K562 (cell line): ENCODE measurements around the gene ZNF438. TPM values are rescaled to one million over a fixed set of nuclear protein-coding genes. Genes with fewer than 3 reads are reported as not detected.

ENCODE experiments used
- ATAC-seq: fragments of 200-7000 bp; cut with Tn5 transposase; 3 replicates; pipeline ENCODE4 v1.9.1; 2020; ENCODE audit warnings: moderate library complexity
- BruUV-seq: library from RNA; stranded (reverse); fragments of 400-500 nt; replicated peaks from 2 replicates; lab custom pipeline; 2021; lab: Mats Ljungman, UMichigan
- CTCF ChIA-PET: fragments of 300-600 bp; formaldehyde crosslinking; extraction: SDS; loops from one replicate; lab custom pipeline; 2021; ENCODE audit warnings: low intra/inter-chr PET ratio; lab: Yijun Ruan, JAX
- POLR2A ChIA-PET: fragments of 300-600, 350-650 bp; sonication (Branson Sonifier 250); formaldehyde crosslinking; extraction: SDS; loops from one replicate; lab custom pipeline; 2021; ENCODE audit warnings: antibody characterized with exemption, inconsistent platforms; lab: Yijun Ruan, JAX
- DNase-seq, 4 experiments: peaks; one replicate each; pipeline versions ENCODE4 v3.0.0 to v3.0.0-alpha.2; 2011 to 2018; ENCODE audit warnings: low spot score in 3 of 4, mixed read lengths in 3 of 4; ENCODE audit errors: extremely low read depth in 1 of 4
- FAIRE-seq: peaks from 2 replicates; lab custom pipeline; 2011; peaks lifted over from hg19 to GRCh38; lab: Jason Lieb, UNC
- H2AFZ ChIP-seq: 2 replicates; pipeline ENCODE4 v1.6.0; 2011; ENCODE audit warnings: low read depth, low read length, control low read depth, inconsistent platforms
- H3K27ac ChIP-seq: fragments of 200-600 bp; 3 replicates; pipeline ENCODE4 v1.8.0; 2011; ENCODE audit warnings: low read depth, mild to moderate bottlenecking, control low read depth, inconsistent platforms, low read length, moderate library complexity, mixed read lengths; ENCODE audit errors: extremely low read depth
- H3K27me3 ChIP-seq, 2 experiments: fragments of 300-600 bp in 1 of 2; 2 replicates in 1 of 2; 3 replicates in 1 of 2; pipeline versions ENCODE4 v1.6.0 to v1.8.0; 2011; ENCODE audit warnings: inconsistent platforms in 2 of 2, low read length in 2 of 2, mild to moderate bottlenecking in 1 of 2, mixed read lengths in 1 of 2, moderate library complexity in 1 of 2; ENCODE audit not compliant: control insufficient read depth in 2 of 2, insufficient read depth in 2 of 2
- H3K36me3 ChIP-seq: fragments of 300-600 bp; 3 replicates; pipeline ENCODE4 v1.8.0; 2011; ENCODE audit warnings: mild to moderate bottlenecking, low read length, inconsistent platforms; ENCODE audit not compliant: control insufficient read depth, insufficient read depth
- H3K4me1 ChIP-seq, 2 experiments: fragments of 200-600 bp in 1 of 2; replicated peaks in 1 of 2; 2 replicates in 1 of 2; 3 replicates in 1 of 2; pipeline versions ENCODE4 v1.5.1 to v1.8.0; 2011; ENCODE audit warnings: inconsistent platforms in 2 of 2, low read length in 2 of 2, mild to moderate bottlenecking in 1 of 2, mixed read lengths in 1 of 2, moderate library complexity in 1 of 2; ENCODE audit not compliant: control insufficient read depth in 2 of 2, insufficient read depth in 2 of 2
- H3K4me2 ChIP-seq: 2 replicates; pipeline ENCODE4 v1.6.1; 2011; ENCODE audit warnings: low read length, control low read depth, inconsistent platforms, mixed read lengths; ENCODE audit not compliant: insufficient read depth
- H3K4me3 ChIP-seq: fragments of 200-600 bp; sonication (generic), shearing (Covaris generic); 2 replicates; pipeline ENCODE4 v1.5.1; 2016; ENCODE audit warnings: control low read depth, inconsistent platforms
- H3K79me2 ChIP-seq: fragments of 200-600 bp; 3 replicates; pipeline ENCODE4 v1.8.0; 2011; ENCODE audit warnings: low read length, inconsistent platforms; ENCODE audit not compliant: control insufficient read depth, insufficient read depth
- H3K9ac ChIP-seq, 2 experiments: 2 replicates each; pipeline versions ENCODE4 v1.6.0 to v1.6.1; 2011; ENCODE audit warnings: low read depth in 2 of 2, low read length in 2 of 2, control low read depth in 1 of 2, inconsistent platforms in 1 of 2, mild to moderate bottlenecking in 1 of 2, mixed read lengths in 1 of 2; ENCODE audit not compliant: insufficient read depth in 1 of 2
- H3K9me1 ChIP-seq: one replicate; pipeline ENCODE4 v1.6.0; 2011; ENCODE audit warnings: inconsistent platforms, mild to moderate bottlenecking, low read length, moderate library complexity; ENCODE audit not compliant: control insufficient read depth, insufficient read depth
- H3K9me3 ChIP-seq: replicated peaks from 2 replicates; pipeline ENCODE4 v1.5.1; 2011; ENCODE audit warnings: low read depth, low read length, inconsistent platforms; ENCODE audit not compliant: control insufficient read depth, insufficient read depth
- H4K20me1 ChIP-seq: replicated peaks from 2 replicates; pipeline ENCODE4 v1.6.1; 2011; ENCODE audit warnings: low read length, inconsistent platforms, mixed read lengths; ENCODE audit not compliant: control insufficient read depth, insufficient read depth
- CXXC5 ChIP-seq: fragments of 250-450 bp; sonication (Bioruptor Pico); IDR thresholded peaks from 2 replicates; pipeline ENCODE4 v1.8.0; 2022; ENCODE audit warnings: inconsistent platforms, mild to moderate bottlenecking, moderate library complexity
- ELF1 ChIP-seq: fragments of 200-800 bp; sonication (Bioruptor generic); IDR thresholded peaks from 2 replicates; pipeline ENCODE4 v1.6.1; 2016; ENCODE audit warnings: missing genetic modification characterization, missing compliant biosample characterization
- HCFC1 ChIP-seq: IDR thresholded peaks from 2 replicates; pipeline ENCODE4 v1.6.1; 2012; ENCODE audit warnings: low read depth, low read length, improper control_type of control experiment
- MEF2A ChIP-seq: IDR thresholded peaks from 2 replicates; pipeline ENCODE4 v1.6.1; 2011; ENCODE audit warnings: low read depth, mild to moderate bottlenecking, low read length, moderate library complexity; ENCODE audit not compliant: control insufficient read depth
- RAD51 ChIP-seq: fragments of 450-650 bp; IDR thresholded peaks from 2 replicates; pipeline ENCODE4 v1.7.1; 2016; ENCODE audit warnings: low read depth, mild to moderate bottlenecking, borderline replicate concordance
- ZC3H11A ChIP-seq: IDR thresholded peaks from 2 replicates; pipeline ENCODE4 v1.6.1; 2012; ENCODE audit warnings: low read depth, low read length, improper control_type of control experiment
- ZNF212 ChIP-seq: fragments of 450-650 bp; formaldehyde crosslinking; IDR thresholded peaks from 2 replicates; pipeline ENCODE4 v1.4.0; 2020; ENCODE audit warnings: mild to moderate bottlenecking
- ZNF408 ChIP-seq: fragments of 250-450 bp; sonication (Bioruptor Pico); IDR thresholded peaks from 2 replicates; pipeline ENCODE4 v1.4.0; 2020; ENCODE audit warnings: low read depth, mild to moderate bottlenecking, moderate library complexity
- WGBS: fragments of 100-300 bp; shearing (Covaris generic); methylation state at CpG from one replicate; pipeline ENCODE4 v1.1.6; 2016; ENCODE audit warnings: low coverage, mixed read lengths; ENCODE audit not compliant: insufficient coverage; ENCODE audit errors: missing lambda C conversion rate; 5-methylcytosine and 5-hydroxymethylcytosine counted together
- in situ Hi-C: fragments of 300-500 bp; cut with MboI; formaldehyde crosslinking; loops from 4 replicates; pipeline ENCODE4 v1.15.0; 2018; ENCODE audit warnings: inconsistent platforms, mixed read lengths
- intact Hi-C: fragments of 100-400 bp; cut with micrococcal nuclease; formaldehyde crosslinking; loops from 2 replicates; pipeline ENCODE4 v1.14.2; 2022
- polyA plus RNA-seq, 8 experiments: library from polyadenylated mRNA; depleted of rRNA in 4 of 8; stranded (reverse) in 5 of 8; unstranded in 3 of 8; fragments of >200 nt; fragmentation: Nextera tagmentation in 2 of 8; fragmentation: Illumina TruSeq in 1 of 8; extraction: Ambion mirVana in 2 of 8; extraction: Trizol in 1 of 8; gene quantifications; 2 replicates each; pipeline versions ENCODE4 v1.2.1 to v1.2.3, GENCODE V29; 2011 to 2014; ENCODE audit warnings: inconsistent platforms in 1 of 8, missing spikeins in 1 of 8
- total RNA-seq, 7 experiments: library from RNA; depleted of rRNA in 6 of 7; stranded (reverse); fragments of >200 nt in 6 of 7; fragmentation: Illumina TruSeq in 2 of 7; extraction: Trizol in 2 of 7; gene quantifications; 2 replicates each; pipeline versions ENCODE4 v1.2.1 to v1.2.3, GENCODE V29; 2011 to 2021; ENCODE audit warnings: low replicate concordance in 1 of 7
- TF ChIP-seq, protein P1 (sequence below): sonication (generic); formaldehyde crosslinking; IDR thresholded peaks from 2 replicates; pipeline ENCODE4 v1.8.1; 2023; ENCODE audit warnings: mild to moderate bottlenecking, missing genetic modification reagents
- TF ChIP-seq, protein P2 (sequence below): fragments of 450-650 bp; formaldehyde crosslinking; IDR thresholded peaks from 2 replicates; pipeline ENCODE4 v1.4.0; 2020; ENCODE audit warnings: mild to moderate bottlenecking, moderate library complexity
- TF ChIP-seq, protein P3 (sequence below): sonication (generic); formaldehyde crosslinking; IDR thresholded peaks from 2 replicates; pipeline ENCODE4 v1.8.0; 2022; ENCODE audit warnings: missing genetic modification reagents, mild to moderate bottlenecking, borderline replicate concordance
- TF ChIP-seq, protein P4 (sequence below): sonication (generic); formaldehyde crosslinking; IDR thresholded peaks from 2 replicates; pipeline ENCODE4 v1.8.0; 2022; ENCODE audit warnings: mild to moderate bottlenecking, missing genetic modification reagents

The ZNF438 gene
- total and polyA plus RNA-seq, 9 of the 15 experiments (the other 6 are each of a cell fraction or from before 2014, with no cell fraction given) = 0.45 to 1.5 (median 0.91) TPM

DNA sequence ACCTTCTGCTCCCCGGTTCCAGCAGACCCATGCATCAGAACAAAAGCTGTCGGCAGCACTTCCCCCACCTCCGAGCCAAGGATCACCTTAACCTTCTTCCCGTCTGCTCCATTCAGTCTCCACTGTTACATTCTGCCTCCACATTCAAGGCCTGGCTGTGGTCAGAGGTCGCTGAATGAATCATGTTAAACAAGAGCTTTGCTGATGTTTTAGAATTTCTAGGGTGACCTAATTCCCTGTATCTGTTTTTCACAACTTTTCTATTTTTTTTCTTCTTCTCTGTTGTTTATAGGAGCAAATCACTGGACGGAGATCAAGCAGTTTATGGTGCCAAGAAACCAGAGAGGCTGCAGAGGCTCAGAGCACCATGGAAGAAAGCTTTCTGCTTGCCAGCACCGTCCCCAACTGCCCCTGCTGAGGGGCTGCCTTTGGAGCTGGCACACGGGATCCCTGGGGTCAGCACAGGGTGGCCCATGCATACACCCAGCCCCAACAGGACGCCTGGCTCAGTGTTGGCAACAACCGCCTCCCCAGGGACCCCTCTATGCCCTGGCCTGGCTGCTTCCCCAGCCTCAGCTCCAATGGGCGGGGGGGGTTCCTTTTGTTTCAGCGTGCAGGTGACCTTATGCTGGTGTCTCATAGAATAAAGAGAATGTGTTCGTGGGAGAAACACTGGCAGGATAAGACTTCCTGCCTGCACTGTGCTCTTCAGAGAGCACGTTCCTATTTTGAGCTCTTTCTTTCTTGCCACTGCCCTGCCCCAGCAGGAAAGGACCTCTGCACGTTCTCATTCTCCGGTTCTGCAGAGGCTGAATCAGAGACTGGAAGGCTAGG, 219.4 kb downstream of the ZNF438 start:
- POLR2A ChIA-PET = interaction anchor here (0.5 to 0.8 kb wide), 2 partner anchors 18 to 886 kb away, joined by 3 to 4 read pairs; no protein-coding TSS in a partner anchor
- no peak overlapping the region for H3K4me3 ChIP-seq
- no peaks in the 10 kb centered on the region; the same call in 1 of the 2 replicates for H4K20me1 ChIP-seq
- no peak for DNase-seq
- CTCF ChIA-PET = no interaction called here
- H3K4me2 ChIP-seq = no peak overlapping the region
- intact Hi-C loops (no loop called here), in situ Hi-C loops (no loop called here)
- H3K9me1 ChIP-seq = no peaks in the 10 kb centered on the region
- BruUV-seq = no TSS peak
- no peak overlapping the region for H3K27ac ChIP-seq
- WGBS = 1% methylated on average over 16 of the region's 16 CpGs
- no peaks in the 10 kb centered on the region for H3K9me3 ChIP-seq
- ATAC-seq = no peak
- H3K4me1 ChIP-seq = no peaks in the 10 kb centered on the region
- no peaks in the 10 kb centered on the region for H3K79me2 ChIP-seq
- no peak overlapping the region for H2AFZ ChIP-seq
- no peak overlapping the region for H3K9ac ChIP-seq
- H3K27me3 ChIP-seq = peaks cover 12 to 44% of the 10 kb centered on the region in 2 experiments
- no peak for FAIRE-seq
- no peaks in the 10 kb centered on the region for H3K36me3 ChIP-seq
- TF ChIP-seq ZNF408 = no peak
- TF ChIP-seq ELF1 (tag) = no peak
- TF ChIP-seq, protein P1, sequence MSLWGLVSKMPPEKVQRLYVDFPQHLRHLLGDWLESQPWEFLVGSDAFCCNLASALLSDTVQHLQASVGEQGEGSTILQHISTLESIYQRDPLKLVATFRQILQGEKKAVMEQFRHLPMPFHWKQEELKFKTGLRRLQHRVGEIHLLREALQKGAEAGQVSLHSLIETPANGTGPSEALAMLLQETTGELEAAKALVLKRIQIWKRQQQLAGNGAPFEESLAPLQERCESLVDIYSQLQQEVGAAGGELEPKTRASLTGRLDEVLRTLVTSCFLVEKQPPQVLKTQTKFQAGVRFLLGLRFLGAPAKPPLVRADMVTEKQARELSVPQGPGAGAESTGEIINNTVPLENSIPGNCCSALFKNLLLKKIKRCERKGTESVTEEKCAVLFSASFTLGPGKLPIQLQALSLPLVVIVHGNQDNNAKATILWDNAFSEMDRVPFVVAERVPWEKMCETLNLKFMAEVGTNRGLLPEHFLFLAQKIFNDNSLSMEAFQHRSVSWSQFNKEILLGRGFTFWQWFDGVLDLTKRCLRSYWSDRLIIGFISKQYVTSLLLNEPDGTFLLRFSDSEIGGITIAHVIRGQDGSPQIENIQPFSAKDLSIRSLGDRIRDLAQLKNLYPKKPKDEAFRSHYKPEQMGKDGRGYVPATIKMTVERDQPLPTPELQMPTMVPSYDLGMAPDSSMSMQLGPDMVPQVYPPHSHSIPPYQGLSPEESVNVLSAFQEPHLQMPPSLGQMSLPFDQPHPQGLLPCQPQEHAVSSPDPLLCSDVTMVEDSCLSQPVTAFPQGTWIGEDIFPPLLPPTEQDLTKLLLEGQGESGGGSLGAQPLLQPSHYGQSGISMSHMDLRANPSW (CRISPR knock-in tag) = no peak
- no peak for TF ChIP-seq RAD51
- TF ChIP-seq, protein P2, sequence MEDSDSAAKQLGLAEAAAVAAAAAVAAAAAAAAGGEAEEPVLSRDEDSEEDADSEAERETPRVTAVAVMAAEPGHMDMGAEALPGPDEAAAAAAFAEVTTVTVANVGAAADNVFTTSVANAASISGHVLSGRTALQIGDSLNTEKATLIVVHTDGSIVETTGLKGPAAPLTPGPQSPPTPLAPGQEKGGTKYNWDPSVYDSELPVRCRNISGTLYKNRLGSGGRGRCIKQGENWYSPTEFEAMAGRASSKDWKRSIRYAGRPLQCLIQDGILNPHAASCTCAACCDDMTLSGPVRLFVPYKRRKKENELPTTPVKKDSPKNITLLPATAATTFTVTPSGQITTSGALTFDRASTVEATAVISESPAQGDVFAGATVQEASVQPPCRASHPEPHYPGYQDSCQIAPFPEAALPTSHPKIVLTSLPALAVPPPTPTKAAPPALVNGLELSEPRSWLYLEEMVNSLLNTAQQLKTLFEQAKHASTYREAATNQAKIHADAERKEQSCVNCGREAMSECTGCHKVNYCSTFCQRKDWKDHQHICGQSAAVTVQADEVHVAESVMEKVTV (CRISPR knock-in tag) = no peak
- TF ChIP-seq, protein P3, sequence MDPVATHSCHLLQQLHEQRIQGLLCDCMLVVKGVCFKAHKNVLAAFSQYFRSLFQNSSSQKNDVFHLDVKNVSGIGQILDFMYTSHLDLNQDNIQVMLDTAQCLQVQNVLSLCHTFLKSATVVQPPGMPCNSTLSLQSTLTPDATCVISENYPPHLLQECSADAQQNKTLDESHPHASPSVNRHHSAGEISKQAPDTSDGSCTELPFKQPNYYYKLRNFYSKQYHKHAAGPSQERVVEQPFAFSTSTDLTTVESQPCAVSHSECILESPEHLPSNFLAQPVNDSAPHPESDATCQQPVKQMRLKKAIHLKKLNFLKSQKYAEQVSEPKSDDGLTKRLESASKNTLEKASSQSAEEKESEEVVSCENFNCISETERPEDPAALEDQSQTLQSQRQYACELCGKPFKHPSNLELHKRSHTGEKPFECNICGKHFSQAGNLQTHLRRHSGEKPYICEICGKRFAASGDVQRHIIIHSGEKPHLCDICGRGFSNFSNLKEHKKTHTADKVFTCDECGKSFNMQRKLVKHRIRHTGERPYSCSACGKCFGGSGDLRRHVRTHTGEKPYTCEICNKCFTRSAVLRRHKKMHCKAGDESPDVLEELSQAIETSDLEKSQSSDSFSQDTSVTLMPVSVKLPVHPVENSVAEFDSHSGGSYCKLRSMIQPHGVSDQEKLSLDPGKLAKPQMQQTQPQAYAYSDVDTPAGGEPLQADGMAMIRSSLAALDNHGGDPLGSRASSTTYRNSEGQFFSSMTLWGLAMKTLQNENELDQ (CRISPR knock-in tag) = no peak
- TF ChIP-seq CXXC5 (CRISPR knock-in tag) = no peak
- TF ChIP-seq ZNF212 (CRISPR knock-in tag) = no peak
- TF ChIP-seq, protein P4, sequence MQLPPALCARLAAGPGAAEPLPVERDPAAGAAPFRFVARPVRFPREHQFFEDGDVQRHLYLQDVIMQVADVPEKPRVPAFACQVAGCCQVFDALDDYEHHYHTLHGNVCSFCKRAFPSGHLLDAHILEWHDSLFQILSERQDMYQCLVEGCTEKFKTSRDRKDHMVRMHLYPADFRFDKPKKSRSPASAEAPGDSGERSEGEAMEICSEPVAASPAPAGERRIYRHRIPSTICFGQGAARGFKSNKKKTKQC (CRISPR knock-in tag) = no peak
- no peak for TF ChIP-seq MEF2A
- no peak for TF ChIP-seq ZC3H11A
- TF ChIP-seq HCFC1 = no peak
